GM10248 (cell line): ENCODE measurements around the gene MVB12B.

Source experiments
- CTCF ChIA-PET: fragments of 300-600 bp; sonication (Branson Sonifier 250); formaldehyde crosslinking; extraction: SDS; loops from one replicate; lab custom pipeline; 2021; ENCODE audit warnings: antibody characterized with exemption; lab: Yijun Ruan, JAX
- POLR2A ChIA-PET: fragments of 350-650 bp; sonication (Branson Sonifier 250); formaldehyde crosslinking; extraction: SDS; loops from one replicate; lab custom pipeline; 2020; ENCODE audit warnings: antibody characterized with exemption; lab: Yijun Ruan, JAX
- DNase-seq: peaks from one replicate; pipeline ENCODE4 v3.0.0; 2012; ENCODE audit errors: extremely low spot score
- TF ChIP-seq, protein P1 (sequence below): IDR thresholded peaks from 2 replicates; pipeline ENCODE4 v1.5.1; 2012; ENCODE audit warnings: mild to moderate bottlenecking, low read depth; ENCODE audit errors: extremely low read depth, missing control alignments, control extremely low read depth

MVB12B gene

GRCh38 chr9:126439883-126440653, 113.4 kb downstream of the MVB12B start:
- ChIA-PET POLR2A (no interaction called here), CTCF (interaction anchor here (1.6 kb wide), 1 partner anchor 10 kb away, joined by 4 read pairs; no protein-coding TSS in a partner anchor)
- DNase-seq, result no peak
- TF ChIP-seq, protein P1, sequence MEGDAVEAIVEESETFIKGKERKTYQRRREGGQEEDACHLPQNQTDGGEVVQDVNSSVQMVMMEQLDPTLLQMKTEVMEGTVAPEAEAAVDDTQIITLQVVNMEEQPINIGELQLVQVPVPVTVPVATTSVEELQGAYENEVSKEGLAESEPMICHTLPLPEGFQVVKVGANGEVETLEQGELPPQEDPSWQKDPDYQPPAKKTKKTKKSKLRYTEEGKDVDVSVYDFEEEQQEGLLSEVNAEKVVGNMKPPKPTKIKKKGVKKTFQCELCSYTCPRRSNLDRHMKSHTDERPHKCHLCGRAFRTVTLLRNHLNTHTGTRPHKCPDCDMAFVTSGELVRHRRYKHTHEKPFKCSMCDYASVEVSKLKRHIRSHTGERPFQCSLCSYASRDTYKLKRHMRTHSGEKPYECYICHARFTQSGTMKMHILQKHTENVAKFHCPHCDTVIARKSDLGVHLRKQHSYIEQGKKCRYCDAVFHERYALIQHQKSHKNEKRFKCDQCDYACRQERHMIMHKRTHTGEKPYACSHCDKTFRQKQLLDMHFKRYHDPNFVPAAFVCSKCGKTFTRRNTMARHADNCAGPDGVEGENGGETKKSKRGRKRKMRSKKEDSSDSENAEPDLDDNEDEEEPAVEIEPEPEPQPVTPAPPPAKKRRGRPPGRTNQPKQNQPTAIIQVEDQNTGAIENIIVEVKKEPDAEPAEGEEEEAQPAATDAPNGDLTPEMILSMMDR, result no peak

DNA sequence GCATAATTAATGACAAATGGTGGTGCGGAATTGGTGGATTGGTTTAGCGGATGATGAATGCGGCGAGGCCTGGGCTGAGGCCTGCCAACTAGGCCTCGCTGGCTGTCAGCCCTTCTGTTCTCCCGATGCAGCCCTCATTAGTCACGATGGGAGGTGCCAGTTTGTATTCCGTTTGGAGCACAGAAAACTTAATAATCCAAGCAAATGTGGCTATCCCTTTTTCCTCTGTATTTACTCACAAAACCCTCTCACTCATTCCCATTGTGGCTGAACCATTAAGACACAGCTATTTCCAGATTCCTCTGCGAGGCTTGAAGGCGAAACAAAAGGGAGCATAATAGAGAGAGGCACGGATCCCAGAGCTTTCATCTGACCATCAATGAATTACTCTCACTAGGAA, 114.3 kb downstream of the MVB12B start:
- ChIA-PET POLR2A (no interaction called here), CTCF (no interaction called here)
- TF ChIP-seq, protein P1, result no peak
- no peak for DNase-seq

GRCh38 chr9:126442636-126443035, 116.0 kb downstream of the MVB12B start:
- TF ChIP-seq, protein P1, result no peak
- CTCF ChIA-PET, result interaction anchor here (1.0 to 1.4 kb wide), 3 partner anchors 10 to 57 kb away, joined by 3 read pairs; no protein-coding TSS in a partner anchor
- DNase-seq, result no peak
- POLR2A ChIA-PET, result no interaction called here

DNA sequence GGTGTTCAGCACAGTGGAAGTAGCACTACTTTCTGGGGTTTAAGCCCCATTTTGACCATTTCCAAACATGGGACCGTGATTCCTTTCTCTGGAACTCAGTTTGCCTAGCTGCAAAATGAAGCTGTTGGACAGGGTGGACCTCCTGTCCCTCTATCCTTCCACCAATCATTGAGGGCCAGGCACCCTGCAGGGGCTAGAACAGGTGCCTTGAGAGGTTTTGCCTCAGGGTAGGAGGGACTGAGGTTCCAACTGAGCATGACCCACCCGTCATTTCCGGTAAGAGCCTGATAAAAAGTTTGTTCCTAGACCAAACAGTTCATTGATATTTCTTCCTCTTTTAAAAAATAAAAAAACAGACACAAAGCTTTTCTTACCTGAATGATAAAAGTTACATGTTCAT, 116.5 kb downstream of the MVB12B start:
- ChIA-PET POLR2A (no interaction called here), CTCF (interaction anchor here (1.0 to 1.2 kb wide), 2 partner anchors 11 to 56 kb away, joined by 3 read pairs; no protein-coding TSS in a partner anchor)
- TF ChIP-seq, protein P1, result no peak
- DNase-seq, result no peak

- DNase-seq, result no peak
- TF ChIP-seq, protein P1, result no peak
- POLR2A ChIA-PET, result no interaction called here
- CTCF ChIA-PET, result interaction anchor here (1.1 to 2.7 kb wide), 2 partner anchors 50 to 51 kb away, joined by 3 to 7 read pairs; no protein-coding TSS in a partner anchor
Observed at GRCh38 chr9:126448136-126448535, 121.5 kb downstream of the MVB12B start.

- POLR2A ChIA-PET, result no interaction called here
- DNase-seq, result no peak
- CTCF ChIA-PET, result interaction anchor here (1.2 to 2.7 kb wide), 2 partner anchors 9 to 50 kb away, joined by 4 to 7 read pairs; no protein-coding TSS in a partner anchor
- TF ChIP-seq, protein P1, result no peak
Observed at GRCh38 chr9:126448865-126449577, 122.4 kb downstream of the MVB12B start.
